GM18520 (cell line): Measurements from ENCODE around the gene CLEC16A.
A peak's percentile ranks its signal among the peaks of the same experiment; 100 is the strongest.
"Not testable (repeated sequence)": the region's sequence is repeated elsewhere in the genome, so short reads cannot be mapped to it uniquely, and the experiment has no call there.

Source experiments
- ATAC-seq: cut with Tn5 transposase; IDR thresholded peaks from one replicate; pipeline ENCODE4 v1.9.1; 2021; ENCODE audit not compliant: unreplicated experiment

The CLEC16A gene

GRCh38 chr16:10939649-10940234 is 4.6 kb upstream of the CLEC16A start:
- ATAC-seq = no peak

GRCh38 chr16:10940501-10941079 is 3.8 kb upstream of the CLEC16A start:
- no peak for ATAC-seq

DNA sequence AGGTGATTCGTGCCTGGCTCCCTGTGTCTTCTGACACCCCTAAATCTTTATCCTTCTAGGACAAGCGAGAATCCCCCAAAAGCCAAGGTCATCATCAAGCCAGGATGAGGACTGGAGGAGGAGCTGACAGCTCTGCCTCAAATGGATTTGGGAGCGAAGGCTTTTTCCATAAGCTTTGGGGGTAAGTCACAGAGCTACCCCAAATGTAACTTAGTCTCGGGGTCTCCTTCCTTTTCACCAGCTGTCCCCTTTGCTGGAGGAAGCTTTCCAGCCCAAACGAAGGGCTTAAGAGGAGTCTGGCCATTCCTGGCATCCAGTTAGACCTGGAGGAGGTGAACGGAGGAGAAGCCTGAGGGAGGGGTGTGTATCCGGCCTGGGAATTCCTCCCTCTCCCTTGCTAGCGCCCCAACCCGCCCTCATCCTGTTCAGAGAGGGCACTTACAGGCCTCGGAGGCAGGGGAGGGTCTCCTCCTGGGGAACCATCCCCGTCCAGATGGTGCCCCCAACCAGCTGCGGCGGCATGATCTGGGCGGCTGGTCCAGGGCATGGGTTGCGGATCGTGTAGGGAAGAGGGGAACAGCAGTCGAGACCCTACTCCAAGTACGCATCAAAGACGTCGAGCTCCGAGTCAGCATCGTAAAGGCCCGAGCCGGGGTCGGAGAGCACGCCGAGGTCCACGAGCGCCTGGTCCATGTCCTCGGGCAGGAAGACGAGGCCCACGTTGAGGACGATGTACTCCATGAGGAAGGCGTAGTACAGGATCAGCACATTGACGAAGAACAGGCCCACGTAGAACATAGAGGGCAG is 3.0 kb upstream of the CLEC16A start:
- ATAC-seq = no peak

DNA sequence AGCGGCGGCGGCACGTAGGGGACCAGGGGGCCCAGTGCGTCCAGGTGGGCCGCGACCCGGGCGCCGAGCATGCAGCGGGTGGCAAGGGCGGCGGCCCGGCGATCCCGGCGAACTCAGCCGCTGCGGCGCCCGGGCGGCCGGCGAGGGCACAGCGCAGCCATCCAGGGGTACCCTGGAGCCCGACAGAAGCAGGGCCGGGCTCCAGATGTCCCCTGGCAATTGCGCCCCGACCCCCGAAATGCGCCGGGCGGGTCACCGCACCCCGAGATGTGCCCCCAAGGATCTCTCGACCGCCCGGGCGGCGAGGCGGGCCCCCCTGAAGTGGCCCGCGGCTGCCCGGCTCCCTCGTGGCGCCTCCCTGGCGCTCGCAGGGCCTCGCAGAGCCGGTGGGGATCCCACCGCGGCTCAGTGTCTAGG is 2.4 kb upstream of the CLEC16A start:
- ATAC-seq = not testable (repeated sequence)

- peak; percentile 54 for ATAC-seq
Observed at GRCh38 chr16:10942352-10943063, 1.9 kb upstream of the CLEC16A start, which contains the start of gene DEXI. TSS of gene DEXI (minus strand) at chr16:10942468. CDS start at chr16:10942005, 463 bp downstream.

- no peak for ATAC-seq
Observed at GRCh38 chr16:10943064-10943353, 1.4 kb upstream of the CLEC16A start.

DNA sequence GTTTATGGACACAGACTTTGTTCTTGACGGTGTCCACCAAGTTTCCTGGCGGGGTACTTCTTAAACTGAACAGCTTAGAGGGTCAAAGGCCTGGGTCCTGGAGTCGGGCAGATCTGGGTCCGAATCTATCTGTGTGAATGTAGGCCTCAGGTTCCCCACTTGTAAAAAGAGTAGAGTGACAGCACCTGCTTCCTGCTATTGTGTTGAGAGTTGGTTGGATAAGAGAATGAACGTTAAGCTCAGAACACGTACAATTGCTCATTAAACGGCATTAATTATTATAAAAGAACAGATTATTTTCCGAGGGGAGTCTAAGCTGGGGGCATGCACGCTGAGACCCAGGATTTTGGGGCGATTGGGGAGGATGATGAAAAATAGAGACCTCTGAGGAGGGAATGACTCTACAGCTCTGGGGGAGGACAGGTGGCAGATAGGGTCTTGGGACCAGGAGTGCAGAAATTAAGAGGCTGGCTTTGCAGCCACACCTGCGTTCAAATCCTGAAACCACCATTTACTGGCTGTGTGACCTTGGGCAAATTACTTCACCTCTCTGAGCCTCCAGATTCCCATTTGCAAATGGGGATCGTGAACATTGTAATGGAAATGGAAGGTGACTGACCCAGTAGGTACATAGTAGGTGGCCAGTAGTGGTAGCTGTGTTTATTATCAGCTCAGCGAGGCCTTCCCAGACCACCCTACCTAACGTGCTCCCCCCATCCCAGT is 862 bp downstream of the CLEC16A start:
- no peak for ATAC-seq

- no peak for ATAC-seq
Observed at GRCh38 chr16:10946308-10946707, 1.9 kb downstream of the CLEC16A start.

DNA sequence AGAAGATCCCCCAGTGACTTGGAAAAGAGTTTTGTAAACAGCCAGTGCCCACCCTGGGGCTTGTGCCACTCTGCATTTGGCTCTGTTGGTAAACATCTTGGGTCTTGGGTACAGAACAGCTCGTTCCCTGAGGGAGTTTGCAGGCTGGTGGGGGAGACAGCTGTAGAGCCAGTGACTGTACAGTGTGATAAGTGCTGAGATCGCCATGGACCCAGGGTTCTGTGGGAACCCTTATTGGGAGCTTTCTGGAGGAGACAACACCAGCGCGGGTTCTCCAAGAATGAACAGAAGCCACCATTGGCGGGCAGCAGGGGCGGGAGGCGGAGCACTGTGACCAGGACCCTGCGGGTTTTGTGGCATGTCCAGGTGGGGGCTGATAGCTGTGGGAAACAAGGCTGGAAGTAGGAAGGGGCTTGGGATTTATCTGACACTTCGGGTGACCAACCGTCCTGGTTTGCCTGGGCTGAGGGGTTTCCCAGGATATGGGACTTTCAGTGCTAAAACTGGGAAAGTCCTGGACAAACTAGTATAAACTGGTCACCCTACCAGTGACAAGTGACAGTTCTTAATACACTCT is 2.9 kb downstream of the CLEC16A start:
- ATAC-seq = no peak

DNA sequence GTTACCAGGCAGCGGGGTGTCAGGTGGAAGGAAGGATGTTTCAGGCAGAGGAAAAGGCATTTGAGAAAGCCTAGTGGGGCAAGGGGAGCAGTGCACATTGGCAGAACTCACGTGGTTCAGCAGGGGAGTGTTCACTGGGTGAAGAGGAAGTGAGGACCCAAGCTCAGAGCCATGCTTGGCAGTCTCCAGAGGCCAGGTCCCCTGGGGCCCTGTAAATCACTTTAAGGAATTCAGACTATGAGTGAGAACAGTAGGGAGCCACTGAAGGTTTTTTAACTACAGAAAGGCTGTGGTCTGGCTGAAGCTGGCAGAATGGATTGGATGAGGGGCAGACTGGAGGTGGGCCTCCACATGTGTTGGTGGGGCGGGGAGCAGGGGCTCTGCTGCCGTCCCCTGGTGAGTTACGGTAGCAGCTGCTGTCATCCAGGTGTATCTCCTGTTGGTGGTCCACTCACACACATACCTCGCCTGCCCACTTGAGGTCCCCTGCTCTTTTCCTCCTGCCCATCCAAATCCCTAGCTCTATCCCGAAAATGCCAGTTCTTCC is 5.1 kb downstream of the CLEC16A start:
- ATAC-seq = peak; percentile 62

DNA sequence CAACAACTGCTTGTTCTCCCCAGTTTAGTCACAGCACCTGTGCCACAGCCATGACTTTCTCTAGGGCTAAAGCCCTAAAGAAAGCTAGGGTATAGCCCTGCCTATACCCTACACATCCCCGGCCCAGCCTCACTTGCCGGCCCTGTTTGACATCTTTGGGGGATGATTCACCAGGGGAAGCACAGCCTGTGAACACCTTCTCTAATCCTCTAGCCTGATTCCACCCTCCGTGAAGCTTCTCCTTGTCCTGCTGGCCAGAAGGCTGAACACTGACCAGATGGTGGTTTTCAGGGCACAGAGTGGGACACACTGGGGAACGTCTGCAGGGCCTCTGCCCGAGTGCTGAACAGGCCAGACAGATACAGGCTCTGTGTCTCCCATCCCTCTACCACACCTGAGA is 6.0 kb downstream of the CLEC16A start:
- no peak for ATAC-seq

DNA sequence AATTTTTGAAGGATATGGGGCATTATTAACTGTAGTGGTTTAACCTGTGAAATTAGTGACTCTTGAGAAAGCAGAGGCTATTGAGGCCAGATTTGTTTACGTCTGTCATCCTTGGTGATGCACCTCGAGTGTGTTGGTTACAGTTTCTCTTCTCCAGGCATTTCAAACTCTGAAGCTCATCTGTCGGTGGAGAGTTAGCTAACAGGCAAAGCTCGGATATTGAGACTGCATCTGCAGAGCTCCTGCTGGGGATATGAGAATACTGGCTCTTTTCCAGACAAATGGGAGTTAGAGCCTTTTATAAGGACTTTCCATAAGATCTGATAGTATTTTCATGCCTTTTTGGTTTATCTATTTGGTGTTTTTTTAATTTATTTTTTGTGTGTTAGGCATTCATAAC is 6.7 kb downstream of the CLEC16A start:
- no peak for ATAC-seq

DNA sequence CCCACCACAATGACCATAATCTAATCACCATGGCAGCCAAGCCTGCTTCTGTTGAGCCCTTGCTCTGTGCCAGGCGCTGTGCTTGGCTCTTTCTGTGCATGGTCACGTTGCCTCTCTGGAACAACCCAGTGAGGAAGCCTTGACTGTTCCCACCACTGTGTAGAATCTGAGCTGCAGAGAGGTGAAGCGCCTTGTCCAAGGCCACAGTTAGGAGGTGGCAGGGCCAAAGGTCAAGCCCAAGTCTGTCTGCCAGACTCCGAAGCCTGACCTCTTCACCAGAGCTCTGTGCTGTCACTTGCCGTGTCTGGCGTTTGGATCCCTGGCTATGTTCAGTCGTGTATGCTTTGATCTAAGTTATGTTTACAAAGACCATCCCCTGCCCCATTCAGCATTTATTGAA is 10.5 kb downstream of the CLEC16A start:
- ATAC-seq = no peak

DNA sequence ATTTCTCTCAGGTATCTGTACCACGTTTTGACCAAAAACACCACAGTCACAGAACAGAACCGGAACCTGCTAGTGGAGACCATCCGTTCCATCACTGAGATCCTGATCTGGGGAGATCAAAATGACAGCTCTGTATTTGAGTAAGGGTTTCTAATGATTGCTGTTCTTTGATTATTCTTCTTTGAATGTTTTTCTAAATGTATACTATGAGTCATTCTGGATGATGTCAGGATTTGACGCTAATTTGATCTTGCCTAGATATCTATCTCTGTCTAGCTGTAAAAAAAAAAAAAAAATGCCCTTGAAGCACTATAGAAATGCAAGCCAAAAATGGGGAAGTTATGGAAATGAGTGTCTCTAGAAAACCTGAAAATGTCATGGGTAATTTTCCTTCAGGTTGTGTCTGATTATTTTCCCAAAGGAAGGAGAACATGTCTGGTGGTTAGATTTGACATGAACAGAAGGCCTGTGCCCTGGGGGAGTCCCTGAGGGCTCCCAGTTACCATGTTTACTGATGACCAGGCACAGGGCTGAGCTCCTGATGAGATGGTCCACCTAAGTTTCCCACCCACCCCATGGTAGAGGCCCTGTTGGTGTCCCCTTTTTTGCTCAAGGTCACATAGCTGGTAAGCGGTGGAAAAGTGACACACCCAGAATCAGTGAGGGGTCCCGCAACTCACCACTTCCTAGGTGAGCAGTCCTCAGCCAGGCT is 13.6 kb downstream of the CLEC16A start:
- no peak for ATAC-seq

GRCh38 chr16:10959161-10959560 is 14.8 kb downstream of the CLEC16A start:
- ATAC-seq = no peak

DNA sequence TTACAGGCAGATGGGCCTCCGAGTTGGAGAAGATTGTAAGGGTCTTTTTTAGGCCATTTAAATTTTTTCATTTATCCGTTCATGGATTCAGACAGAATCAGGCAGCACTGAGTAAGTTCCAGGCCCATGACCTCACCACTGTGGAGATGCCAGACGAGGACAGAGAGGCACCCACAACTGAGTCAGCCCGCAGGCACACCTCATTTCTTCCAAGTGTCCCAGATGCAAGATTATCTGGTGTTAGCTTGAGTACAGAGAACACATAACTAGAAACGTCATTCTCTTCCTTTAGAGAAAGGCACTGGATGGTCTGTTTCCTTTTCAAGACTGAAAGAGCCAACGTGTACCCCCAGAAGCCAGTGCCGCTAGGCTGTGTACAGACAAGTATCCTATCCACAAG is 16.9 kb downstream of the CLEC16A start:
- no peak for ATAC-seq

GRCh38 chr16:10964039-10964890 is 19.9 kb downstream of the CLEC16A start:
- no peak for ATAC-seq

- ATAC-seq = peak; percentile 42
Observed at GRCh38 chr16:10964891-10965326, 20.5 kb downstream of the CLEC16A start.
